Subcutaneous abdominal adipose tissue (tissue), 5 donors: ENCODE measurements around the gene NAA40.

Experiments used
- H3K27ac ChIP-seq: one replicate; pipeline ENCODE4 v1.7.0; 2013; ENCODE audit warnings: low read depth, mild to moderate bottlenecking, inconsistent platforms, low read length, moderate library complexity
- H3K27me3 ChIP-seq, 5 donors: one replicate each; pipeline ENCODE4 v1.7.0; 2013; ENCODE audit warnings: low read length in 5 of 5, inconsistent platforms in 1 of 5; ENCODE audit not compliant: control insufficient read depth in 5 of 5, insufficient read depth in 4 of 5
- H3K36me3 ChIP-seq, 5 donors: one replicate each; pipeline ENCODE4 v1.7.0; 2013; ENCODE audit warnings: low read length in 5 of 5; ENCODE audit not compliant: control insufficient read depth in 5 of 5, insufficient read depth in 5 of 5
- H3K4me1 ChIP-seq, 5 donors: one replicate each; pipeline ENCODE4 v1.7.0; 2013; ENCODE audit warnings: low read length in 5 of 5, mild to moderate bottlenecking in 3 of 5, moderate library complexity in 1 of 5; ENCODE audit not compliant: control insufficient read depth in 5 of 5, insufficient read depth in 5 of 5
- H3K4me3 ChIP-seq, 5 donors: one replicate each; pipeline ENCODE4 v1.7.0; 2013; ENCODE audit warnings: low read length in 5 of 5, low read depth in 1 of 5
- H3K9ac ChIP-seq, 5 donors: one replicate each; pipeline ENCODE4 v1.7.0; 2013; ENCODE audit warnings: low read length in 5 of 5, mild to moderate bottlenecking in 4 of 5, moderate library complexity in 3 of 5
- H3K9me3 ChIP-seq, 5 donors: one replicate each; pipeline ENCODE4 v1.7.0; 2013; ENCODE audit warnings: low read length in 5 of 5; ENCODE audit not compliant: control insufficient read depth in 5 of 5
- donor health status: healthy.
- donor health status: healthy.
- donor health status: healthy.
- donor health status: healthy.
- donor health status: healthy.

NAA40 gene

DNA sequence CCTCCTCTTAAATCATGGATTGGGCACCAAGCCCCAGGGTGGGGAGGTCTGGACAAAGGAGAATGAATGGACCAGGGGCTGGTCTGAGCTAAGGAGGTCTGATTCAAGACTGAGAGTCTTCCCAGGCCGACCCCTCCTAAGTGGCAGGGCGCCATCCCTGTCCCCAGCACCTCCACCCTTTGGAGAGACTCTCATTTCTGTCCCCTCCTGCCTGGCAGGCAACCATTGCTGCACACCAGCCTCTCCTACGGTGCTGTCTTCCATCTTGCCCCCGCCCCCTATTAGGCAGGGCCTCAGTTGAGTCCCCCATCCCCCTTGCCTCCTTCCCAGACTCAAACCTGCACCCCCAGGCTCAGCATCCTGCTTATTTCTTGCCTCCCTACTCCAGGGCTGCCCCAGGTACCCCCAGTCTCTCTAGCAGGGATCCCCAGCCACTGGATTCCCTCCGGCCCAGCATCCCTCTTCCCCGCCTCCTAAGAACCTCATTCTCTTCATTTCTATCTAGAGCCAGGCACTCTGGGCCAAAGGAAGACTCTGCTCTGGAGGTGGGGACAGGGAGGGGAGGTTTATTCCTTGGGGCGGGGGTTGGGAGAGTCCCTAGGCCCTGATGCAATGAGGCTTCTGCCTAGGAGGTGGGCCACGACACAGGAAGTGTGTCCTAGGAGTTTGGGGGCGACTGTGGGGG, 20.2 kb upstream of the NAA40 start:
- H3K4me1 ChIP-seq, result peaks cover 0 to 54% (median 47%) of the 10 kb centered on the region in 5 donors
- peak overlapping the region; percentile 46 for H3K27ac ChIP-seq
- peak overlapping the region in 1 of 5 donors; percentile 10 for H3K9ac ChIP-seq
- H3K4me3 ChIP-seq, result peak overlapping the region in 4 of 5 donors; percentile 36 to 66 (median 58)
- H3K9me3 ChIP-seq, result peaks cover 0 to 4% (median 0%) of the 10 kb centered on the region in 5 donors
- H3K27me3 ChIP-seq, result no peaks in the 10 kb centered on the region
- H3K36me3 ChIP-seq, result no peaks in the 10 kb centered on the region

DNA sequence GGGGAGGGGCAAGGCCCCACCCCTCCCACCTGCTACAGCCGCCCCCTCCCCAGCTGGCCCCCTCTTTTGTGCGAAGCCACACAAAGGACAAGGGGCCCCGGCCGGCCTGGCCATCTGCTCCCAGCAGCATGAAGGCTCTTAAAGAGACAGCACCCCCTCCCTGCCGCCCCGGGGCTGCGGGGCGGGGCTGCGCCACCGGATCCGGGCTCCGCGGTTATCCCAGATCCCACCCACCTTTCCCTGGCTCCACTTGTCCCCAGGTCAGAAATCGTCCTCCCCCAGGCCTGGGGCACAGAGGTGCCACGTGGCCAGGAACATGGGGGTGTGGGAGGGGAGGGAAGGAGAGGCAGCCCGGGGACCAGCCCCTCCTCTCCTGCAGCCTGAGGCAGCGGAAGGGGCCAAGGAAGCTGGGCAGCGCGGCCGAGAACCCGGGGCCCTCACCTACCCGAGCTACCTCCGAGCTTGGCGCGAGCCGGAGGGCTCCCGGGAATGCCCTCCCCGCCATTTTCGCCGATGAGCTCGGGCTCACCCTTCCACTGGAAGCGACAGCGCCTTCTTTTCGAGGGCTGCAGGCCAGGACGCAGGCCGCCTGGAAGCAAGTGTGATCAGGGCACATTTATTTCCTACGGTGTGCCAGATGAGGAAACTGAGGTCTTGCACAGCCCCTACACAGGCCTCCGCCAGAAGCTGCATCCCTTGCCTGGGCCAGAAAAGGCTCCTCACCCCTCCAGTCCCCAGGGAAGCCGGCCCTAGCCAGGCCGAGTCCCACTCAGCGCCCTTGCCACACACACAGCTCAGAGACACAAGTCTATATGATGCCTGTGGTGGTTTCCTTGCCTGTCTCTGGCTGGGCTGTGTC, 19.3 kb upstream of the NAA40 start:
- Histone ChIP-seq H3K4me1 (peaks cover 0 to 54% (median 47%) of the 10 kb centered on the region in 5 donors), H3K9ac (peak overlapping the region in 4 of 5 donors; percentile 40 to 64 (median 56)), H3K36me3 (no peaks in the 10 kb centered on the region), H3K4me3 (peak overlapping the region in 4 of 5 donors; percentile 36 to 63 (median 58)), H3K9me3 (peaks cover 0 to 4% (median 0%) of the 10 kb centered on the region in 5 donors), H3K27ac (peak overlapping the region; percentile 46), H3K27me3 (no peaks in the 10 kb centered on the region)

DNA sequence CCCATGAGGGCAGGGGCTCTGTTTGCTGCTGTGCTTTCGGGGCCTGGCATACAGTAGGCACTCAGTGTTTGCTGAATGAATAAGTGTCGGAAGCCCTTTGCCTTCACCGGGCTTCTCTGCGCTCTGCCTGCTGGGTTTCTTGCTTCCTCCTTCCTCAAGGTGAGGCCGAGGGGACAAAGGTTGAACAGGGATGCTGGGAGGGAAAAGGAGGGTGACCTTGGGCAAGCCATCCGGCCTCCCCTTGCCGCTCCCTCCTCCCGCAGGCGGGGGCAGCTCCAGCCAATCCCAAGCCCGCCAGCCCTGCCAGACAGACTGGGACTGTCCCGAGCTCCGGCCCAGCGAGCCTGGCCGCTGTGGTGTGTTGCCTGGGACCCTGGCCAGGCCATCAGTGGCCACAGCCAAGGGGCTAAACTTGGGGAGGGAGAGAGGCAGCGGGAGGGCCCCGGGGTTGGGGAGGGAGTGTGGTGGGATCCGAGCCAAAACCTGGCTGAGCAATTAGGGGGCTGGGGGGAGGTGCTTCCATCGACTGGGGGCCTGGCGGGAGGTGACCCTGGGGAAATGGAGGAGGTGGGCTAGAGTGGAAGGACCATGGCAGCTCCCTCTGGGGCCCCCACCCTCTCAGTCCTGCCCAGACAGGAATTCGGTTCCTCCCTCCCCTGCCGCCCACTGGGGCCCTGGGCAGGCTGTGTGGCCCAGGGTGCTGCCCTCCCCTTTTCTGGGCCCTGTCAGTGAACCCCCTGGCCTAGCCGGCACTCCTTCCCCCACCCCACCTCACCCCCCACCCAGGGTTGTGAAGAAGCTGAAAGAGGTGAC, 18.5 kb upstream of the NAA40 start:
- no peak overlapping the region for H3K27ac ChIP-seq
- peak overlapping the region in 2 of 5 donors; percentile 36 to 60 for H3K4me3 ChIP-seq
- peaks cover 0 to 4% (median 0%) of the 10 kb centered on the region in 5 donors for H3K9me3 ChIP-seq
- H3K27me3 ChIP-seq, result no peaks in the 10 kb centered on the region
- peaks cover 0 to 51% (median 46%) of the 10 kb centered on the region in 5 donors for H3K4me1 ChIP-seq
- H3K9ac ChIP-seq, result peak overlapping the region in 2 of 5 donors; percentile 64
- H3K36me3 ChIP-seq, result no peaks in the 10 kb centered on the region

DNA sequence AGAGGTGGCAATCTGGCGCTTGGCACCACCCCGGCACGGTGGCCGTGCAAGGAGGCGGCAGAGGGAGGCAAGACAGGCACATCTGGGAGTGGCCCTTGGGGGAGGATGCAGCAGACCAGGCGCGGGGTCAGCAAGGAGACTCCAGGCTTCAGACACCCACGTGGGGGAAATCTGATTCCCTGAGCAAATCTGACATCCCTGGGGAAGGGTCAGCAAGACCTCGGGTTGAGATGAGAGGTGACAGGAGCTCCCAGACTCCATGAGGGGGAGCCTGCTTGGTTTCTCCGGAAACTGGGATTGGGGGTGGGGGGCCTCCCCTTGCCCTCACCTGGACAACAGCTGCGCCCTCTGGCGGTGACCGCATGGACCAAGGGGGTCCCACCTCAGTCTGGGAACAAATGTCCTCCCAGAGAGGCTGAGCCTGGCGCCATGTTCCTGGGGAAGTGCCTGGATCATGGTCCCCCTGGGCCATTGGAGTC, 17.8 kb upstream of the NAA40 start:
- H3K4me3 ChIP-seq, result no peak overlapping the region
- H3K27ac ChIP-seq, result no peak overlapping the region
- H3K27me3 ChIP-seq, result no peaks in the 10 kb centered on the region
- peaks cover 0 to 4% (median 0%) of the 10 kb centered on the region in 5 donors for H3K9me3 ChIP-seq
- H3K36me3 ChIP-seq, result no peaks in the 10 kb centered on the region
- peaks cover 0 to 46% (median 42%) of the 10 kb centered on the region in 5 donors for H3K4me1 ChIP-seq
- no peak overlapping the region for H3K9ac ChIP-seq

DNA sequence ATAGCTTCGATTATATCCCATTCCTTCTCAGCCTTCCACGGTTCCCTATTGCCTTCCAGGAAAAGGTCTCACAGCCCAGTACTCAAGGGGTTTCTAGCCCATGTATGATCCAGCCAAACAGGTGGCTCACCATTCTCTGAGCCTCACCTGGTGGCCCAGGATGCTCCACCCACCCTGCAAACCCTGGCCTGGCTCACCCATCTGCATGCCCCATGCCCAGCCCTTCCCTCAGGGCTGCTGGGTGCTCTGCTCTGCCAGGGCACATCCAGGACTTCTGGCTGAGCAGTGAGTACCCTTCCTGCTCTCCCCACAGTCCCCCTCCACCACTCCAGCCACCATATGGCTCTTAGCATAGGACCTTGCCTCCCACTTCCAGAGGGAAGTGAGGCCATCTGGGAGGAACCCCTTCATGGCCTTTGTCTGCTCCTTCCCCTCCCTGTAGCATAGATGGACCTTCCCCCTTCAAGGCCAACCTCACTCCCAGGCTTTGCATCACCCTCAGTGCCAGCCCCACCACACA, 16.1 kb upstream of the NAA40 start:
- Histone ChIP-seq H3K9me3 (peaks cover 0 to 4% (median 0%) of the 10 kb centered on the region in 5 donors), H3K27ac (no peak overlapping the region), H3K4me1 (peaks cover 0 to 32% (median 29%) of the 10 kb centered on the region in 5 donors), H3K4me3 (no peak overlapping the region), H3K27me3 (no peaks in the 10 kb centered on the region), H3K36me3 (no peaks in the 10 kb centered on the region), H3K9ac (no peak overlapping the region)

DNA sequence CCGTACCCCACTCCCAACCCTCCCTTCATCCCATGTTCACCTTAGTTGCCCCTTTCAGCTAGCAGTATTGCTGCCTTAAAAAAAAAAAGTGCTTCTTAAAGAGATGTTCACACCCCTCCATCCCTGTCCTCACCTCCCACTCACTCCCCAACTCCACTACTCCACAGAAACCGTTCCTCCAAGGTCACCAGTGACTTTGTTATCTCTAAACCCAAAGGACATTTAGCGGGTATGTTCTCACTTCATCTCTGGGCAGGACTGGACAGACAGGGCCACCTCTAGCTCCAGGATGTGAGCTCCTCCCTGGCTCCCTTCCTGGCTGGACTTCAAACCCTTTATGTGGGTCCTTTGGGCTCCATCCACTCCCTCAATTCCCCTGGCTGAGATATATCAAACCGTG, 15.5 kb upstream of the NAA40 start:
- H3K9ac ChIP-seq, result no peak overlapping the region
- peaks cover 0 to 26% (median 23%) of the 10 kb centered on the region in 5 donors for H3K4me1 ChIP-seq
- no peaks in the 10 kb centered on the region for H3K27me3 ChIP-seq
- H3K27ac ChIP-seq, result no peak overlapping the region
- H3K9me3 ChIP-seq, result peaks cover 0 to 4% (median 0%) of the 10 kb centered on the region in 5 donors
- no peaks in the 10 kb centered on the region for H3K36me3 ChIP-seq
- no peak overlapping the region for H3K4me3 ChIP-seq

DNA sequence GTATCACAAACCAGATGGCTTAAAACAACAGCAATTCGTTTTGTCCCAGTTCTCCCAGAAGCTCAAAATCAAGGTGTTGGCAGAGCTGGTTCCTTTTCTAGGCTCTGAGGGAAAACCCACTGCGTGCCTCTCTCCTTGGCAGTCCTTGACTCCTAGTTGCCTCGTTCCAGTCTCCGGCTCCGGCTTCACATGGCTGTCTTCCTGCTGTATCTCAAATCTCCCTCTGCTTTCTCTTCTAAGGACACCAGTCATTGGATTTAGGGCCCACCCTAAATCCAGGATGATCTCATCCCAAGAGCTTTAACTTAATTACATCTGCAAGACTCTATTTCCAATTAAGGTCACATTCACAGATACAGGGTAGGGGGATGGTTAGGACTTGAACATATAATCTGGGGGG, 9.2 kb upstream of the NAA40 start:
- H3K27me3 ChIP-seq, result no peaks in the 10 kb centered on the region
- H3K36me3 ChIP-seq, result no peaks in the 10 kb centered on the region
- H3K9ac ChIP-seq, result no peak overlapping the region
- peaks cover 0 to 9% (median 5%) of the 10 kb centered on the region in 5 donors for H3K4me1 ChIP-seq
- no peaks in the 10 kb centered on the region for H3K9me3 ChIP-seq
- H3K27ac ChIP-seq, result no peak overlapping the region
- no peak overlapping the region for H3K4me3 ChIP-seq

DNA sequence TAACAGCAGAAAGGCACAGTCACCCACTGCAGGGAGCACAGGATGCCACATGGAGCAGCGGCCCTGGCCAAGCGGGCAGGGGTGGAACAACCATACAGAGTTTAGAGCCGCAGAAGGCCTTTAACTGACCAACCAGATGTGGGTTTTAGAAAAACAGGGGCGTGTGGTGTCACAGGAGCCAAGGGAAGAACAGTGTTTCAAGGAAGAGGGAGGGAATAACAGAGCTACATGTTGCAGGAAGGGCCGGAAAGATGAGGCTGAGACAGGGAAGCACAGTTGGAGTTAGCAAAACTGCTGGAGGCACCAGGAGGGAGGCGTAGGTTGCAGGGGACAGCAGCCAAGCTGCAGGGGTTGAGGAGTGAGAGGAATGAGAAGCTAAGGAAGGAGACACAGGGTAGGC, 7.8 kb upstream of the NAA40 start:
- H3K27me3 ChIP-seq, result no peaks in the 10 kb centered on the region
- H3K9me3 ChIP-seq, result no peaks in the 10 kb centered on the region
- H3K9ac ChIP-seq, result peak overlapping the region in 1 of 5 donors; percentile 26
- no peaks in the 10 kb centered on the region for H3K36me3 ChIP-seq
- no peak overlapping the region for H3K4me3 ChIP-seq
- H3K27ac ChIP-seq, result no peak overlapping the region
- peaks cover 0 to 9% (median 5%) of the 10 kb centered on the region in 5 donors for H3K4me1 ChIP-seq

DNA sequence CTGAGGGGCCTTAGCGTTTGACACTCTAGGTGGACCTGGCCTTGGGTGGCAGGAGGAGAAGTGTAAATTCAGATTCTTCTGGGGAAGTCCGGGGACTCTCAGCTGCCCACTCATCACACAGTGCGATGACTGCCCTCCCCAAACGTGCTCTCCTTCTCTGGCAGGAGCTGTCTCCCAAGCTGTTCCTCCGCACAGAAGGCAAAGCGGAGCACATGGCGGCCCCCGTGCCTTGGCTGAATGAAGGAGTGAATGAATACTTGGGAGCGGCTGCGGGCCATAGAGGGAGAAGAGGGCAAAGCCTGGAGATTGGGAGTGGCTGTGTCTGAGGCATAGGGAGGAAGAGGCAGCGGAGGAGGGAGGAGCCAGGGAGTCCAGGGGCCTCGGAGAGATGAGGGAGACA, 6.9 kb upstream of the NAA40 start:
- no peaks in the 10 kb centered on the region for H3K27me3 ChIP-seq
- H3K36me3 ChIP-seq, result no peaks in the 10 kb centered on the region
- no peak overlapping the region for H3K27ac ChIP-seq
- no peak overlapping the region for H3K4me3 ChIP-seq
- no peak overlapping the region for H3K9ac ChIP-seq
- no peaks in the 10 kb centered on the region for H3K9me3 ChIP-seq
- peaks cover 0 to 9% (median 5%) of the 10 kb centered on the region in 5 donors for H3K4me1 ChIP-seq
